ENCODE results near the gene CISTR.

Gene CISTR

DNA sequence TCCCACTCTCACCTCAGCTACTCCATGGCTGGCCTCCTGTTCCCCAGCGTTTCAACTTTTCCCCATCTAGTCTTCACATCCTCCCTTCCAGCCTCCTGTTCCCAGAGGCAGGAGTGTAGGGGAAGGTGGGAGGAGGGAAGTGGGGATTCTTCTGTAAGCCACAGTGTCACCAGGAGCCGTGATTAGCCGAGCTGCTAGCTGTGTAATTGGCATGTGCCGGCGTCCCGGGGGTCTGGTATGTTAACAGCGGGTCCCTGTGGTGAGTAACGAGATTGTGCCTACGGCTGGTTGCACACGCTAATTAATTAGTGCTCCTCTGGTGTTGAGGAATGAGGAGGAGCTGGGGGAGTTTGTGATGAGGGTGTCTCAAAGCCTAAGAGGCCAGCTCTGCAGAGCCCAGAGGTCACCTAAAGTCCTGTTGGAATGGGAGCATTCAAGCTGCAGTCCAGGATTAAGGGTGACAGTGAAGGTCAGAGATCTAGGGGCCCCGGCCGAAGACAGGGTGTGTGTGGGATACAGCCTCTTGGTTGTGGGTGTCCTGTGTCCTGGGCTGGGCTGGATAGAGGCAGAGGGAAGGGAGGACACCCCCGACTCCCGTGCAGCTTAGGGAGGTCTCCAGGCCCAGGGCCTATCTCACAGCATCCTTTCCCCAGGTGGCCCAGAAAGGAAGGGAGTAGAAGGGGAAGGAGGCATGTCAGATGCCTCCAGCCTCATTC is 14.5 kb downstream of the CISTR start:
- DNase-seq (ENCODE audit: low read depth in 1 of 2, low spot score in 1 of 2) = no peak
- TF ChIP-seq POLR2AphosphoS5 (IDR thresholded peaks at IDR 0.05; ENCODE audit: low read depth) (no peak), SPI1 (IDR thresholded peaks at IDR 0.05; ENCODE audit: borderline replicate concordance, low read depth) (no peak), GABPA (IDR thresholded peaks at IDR 0.05; ENCODE audit: low read depth) (no peak)
- TF ChIP-seq, protein P1, sequence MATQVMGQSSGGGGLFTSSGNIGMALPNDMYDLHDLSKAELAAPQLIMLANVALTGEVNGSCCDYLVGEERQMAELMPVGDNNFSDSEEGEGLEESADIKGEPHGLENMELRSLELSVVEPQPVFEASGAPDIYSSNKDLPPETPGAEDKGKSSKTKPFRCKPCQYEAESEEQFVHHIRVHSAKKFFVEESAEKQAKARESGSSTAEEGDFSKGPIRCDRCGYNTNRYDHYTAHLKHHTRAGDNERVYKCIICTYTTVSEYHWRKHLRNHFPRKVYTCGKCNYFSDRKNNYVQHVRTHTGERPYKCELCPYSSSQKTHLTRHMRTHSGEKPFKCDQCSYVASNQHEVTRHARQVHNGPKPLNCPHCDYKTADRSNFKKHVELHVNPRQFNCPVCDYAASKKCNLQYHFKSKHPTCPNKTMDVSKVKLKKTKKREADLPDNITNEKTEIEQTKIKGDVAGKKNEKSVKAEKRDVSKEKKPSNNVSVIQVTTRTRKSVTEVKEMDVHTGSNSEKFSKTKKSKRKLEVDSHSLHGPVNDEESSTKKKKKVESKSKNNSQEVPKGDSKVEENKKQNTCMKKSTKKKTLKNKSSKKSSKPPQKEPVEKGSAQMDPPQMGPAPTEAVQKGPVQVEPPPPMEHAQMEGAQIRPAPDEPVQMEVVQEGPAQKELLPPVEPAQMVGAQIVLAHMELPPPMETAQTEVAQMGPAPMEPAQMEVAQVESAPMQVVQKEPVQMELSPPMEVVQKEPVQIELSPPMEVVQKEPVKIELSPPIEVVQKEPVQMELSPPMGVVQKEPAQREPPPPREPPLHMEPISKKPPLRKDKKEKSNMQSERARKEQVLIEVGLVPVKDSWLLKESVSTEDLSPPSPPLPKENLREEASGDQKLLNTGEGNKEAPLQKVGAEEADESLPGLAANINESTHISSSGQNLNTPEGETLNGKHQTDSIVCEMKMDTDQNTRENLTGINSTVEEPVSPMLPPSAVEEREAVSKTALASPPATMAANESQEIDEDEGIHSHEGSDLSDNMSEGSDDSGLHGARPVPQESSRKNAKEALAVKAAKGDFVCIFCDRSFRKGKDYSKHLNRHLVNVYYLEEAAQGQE (IDR thresholded peaks at IDR 0.05; ENCODE audit: insufficient replicate concordance, low read depth) = no peak
- TF ChIP-seq, protein P2, sequence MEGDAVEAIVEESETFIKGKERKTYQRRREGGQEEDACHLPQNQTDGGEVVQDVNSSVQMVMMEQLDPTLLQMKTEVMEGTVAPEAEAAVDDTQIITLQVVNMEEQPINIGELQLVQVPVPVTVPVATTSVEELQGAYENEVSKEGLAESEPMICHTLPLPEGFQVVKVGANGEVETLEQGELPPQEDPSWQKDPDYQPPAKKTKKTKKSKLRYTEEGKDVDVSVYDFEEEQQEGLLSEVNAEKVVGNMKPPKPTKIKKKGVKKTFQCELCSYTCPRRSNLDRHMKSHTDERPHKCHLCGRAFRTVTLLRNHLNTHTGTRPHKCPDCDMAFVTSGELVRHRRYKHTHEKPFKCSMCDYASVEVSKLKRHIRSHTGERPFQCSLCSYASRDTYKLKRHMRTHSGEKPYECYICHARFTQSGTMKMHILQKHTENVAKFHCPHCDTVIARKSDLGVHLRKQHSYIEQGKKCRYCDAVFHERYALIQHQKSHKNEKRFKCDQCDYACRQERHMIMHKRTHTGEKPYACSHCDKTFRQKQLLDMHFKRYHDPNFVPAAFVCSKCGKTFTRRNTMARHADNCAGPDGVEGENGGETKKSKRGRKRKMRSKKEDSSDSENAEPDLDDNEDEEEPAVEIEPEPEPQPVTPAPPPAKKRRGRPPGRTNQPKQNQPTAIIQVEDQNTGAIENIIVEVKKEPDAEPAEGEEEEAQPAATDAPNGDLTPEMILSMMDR (IDR thresholded peaks at IDR 0.05; ENCODE audit: insufficient read depth, low read length) = no peak
- Histone ChIP-seq H3K27ac (replicated peaks) (no peak overlapping the region), H3K4me3 (replicated peaks; ENCODE audit: insufficient read depth, low read length) (no peak overlapping the region), H3K27me3 (ENCODE audit: insufficient read depth, poor library complexity, severe bottlenecking) (peaks cover 36% of the 10 kb centered on the region)

DNA sequence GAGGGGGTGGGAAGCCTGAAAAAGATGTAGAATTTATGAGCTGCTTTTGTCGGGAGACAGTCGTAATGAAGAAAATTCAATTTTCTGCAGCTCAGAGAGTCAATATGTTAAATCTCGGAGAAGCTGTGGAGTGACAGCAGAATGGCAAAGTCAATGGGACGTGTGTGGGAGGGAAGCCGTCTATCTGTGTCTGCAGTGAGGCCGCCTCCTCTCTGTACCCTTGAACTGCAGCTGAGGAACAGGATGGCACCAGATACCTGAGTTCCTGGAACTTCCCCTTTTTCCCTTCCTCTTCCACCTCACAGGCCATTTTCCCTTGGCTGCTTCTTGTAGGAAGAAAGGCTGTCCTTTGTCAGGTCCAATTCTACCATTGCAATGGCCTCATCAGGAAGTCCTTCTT is 15.2 kb downstream of the CISTR start:
- peaks cover 36% of the 10 kb centered on the region for H3K27me3 ChIP-seq (ENCODE audit: insufficient read depth, poor library complexity, severe bottlenecking)

DNA sequence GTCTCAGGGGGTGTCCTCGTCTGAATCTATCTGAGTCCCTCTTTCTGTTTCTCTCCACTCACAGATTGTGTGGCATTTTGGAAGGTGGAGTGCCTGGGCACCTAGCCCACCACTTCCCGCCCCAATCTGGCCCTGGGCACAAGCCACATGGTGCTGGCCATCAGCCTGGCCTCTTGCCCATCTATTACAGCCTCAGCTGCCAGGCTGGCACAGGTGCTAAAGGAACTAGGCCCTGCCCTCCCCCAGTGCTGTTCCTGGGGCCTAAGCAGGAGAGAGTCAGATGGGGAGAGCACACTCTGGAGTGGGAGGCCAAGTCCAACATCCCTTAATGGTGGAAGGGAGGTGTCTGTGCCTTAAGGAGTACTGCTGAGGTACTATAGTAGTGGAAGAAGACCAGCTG is 16.2 kb downstream of the CISTR start:
- Histone ChIP-seq H3K4me3 (replicated peaks; ENCODE audit: insufficient read depth, low read length) (no peak overlapping the region), H3K27ac (replicated peaks) (no peak overlapping the region), H3K27me3 (ENCODE audit: insufficient read depth, poor library complexity, severe bottlenecking) (peaks cover 35% of the 10 kb centered on the region)
- no peak for DNase-seq (ENCODE audit: low read depth in 1 of 2, low spot score in 1 of 2)
- TF ChIP-seq, protein P2 (IDR thresholded peaks at IDR 0.05; ENCODE audit: insufficient read depth, low read length) = no peak
- TF ChIP-seq, protein P1 (IDR thresholded peaks at IDR 0.05; ENCODE audit: insufficient replicate concordance, low read depth) = no peak
- TF ChIP-seq POLR2AphosphoS5 (IDR thresholded peaks at IDR 0.05; ENCODE audit: low read depth) (no peak), SPI1 (IDR thresholded peaks at IDR 0.05; ENCODE audit: borderline replicate concordance, low read depth) (no peak), GABPA (IDR thresholded peaks at IDR 0.05; ENCODE audit: low read depth) (no peak)

More for the DNA sequence above, 15.2 kb downstream of the CISTR start:
- Histone ChIP-seq H3K27ac (replicated peaks) (no peak overlapping the region), H3K4me3 (replicated peaks; ENCODE audit: insufficient read depth, low read length) (no peak overlapping the region)
- TF ChIP-seq, protein P1 (IDR thresholded peaks at IDR 0.05; ENCODE audit: insufficient replicate concordance, low read depth) = no peak
- TF ChIP-seq, protein P2 (IDR thresholded peaks at IDR 0.05; ENCODE audit: insufficient read depth, low read length) = no peak
- TF ChIP-seq GABPA (IDR thresholded peaks at IDR 0.05; ENCODE audit: low read depth) (no peak), POLR2AphosphoS5 (IDR thresholded peaks at IDR 0.05; ENCODE audit: low read depth) (no peak), SPI1 (IDR thresholded peaks at IDR 0.05; ENCODE audit: borderline replicate concordance, low read depth) (no peak)
- DNase-seq (ENCODE audit: low read depth in 1 of 2, low spot score in 1 of 2) = no peak

All from HL-60 (cell line).